SK-N-MC (cell line): ENCODE results near the gene NEK9.

Source experiments
- EZH2 ChIP-seq: fragments of 200-600 bp; sonication (generic); IDR thresholded peaks from one replicate; pipeline ENCODE4 v1.6.1; 2017; ENCODE audit warnings: antibody characterized with exemption
- FOXP2 ChIP-seq: optimal IDR thresholded peaks from 2 replicates; pipeline ENCODE3; 2011; ENCODE audit warnings: mild to moderate bottlenecking, moderate library complexity; ENCODE audit not compliant: insufficient read depth; ENCODE audit errors: extremely low read length, control extremely low read depth
- POLR2AphosphoS5 ChIP-seq: IDR thresholded peaks from 2 replicates; pipeline ENCODE4 v1.6.1; 2012; ENCODE audit warnings: mild to moderate bottlenecking, low read depth, low read length, borderline replicate concordance

DNA sequence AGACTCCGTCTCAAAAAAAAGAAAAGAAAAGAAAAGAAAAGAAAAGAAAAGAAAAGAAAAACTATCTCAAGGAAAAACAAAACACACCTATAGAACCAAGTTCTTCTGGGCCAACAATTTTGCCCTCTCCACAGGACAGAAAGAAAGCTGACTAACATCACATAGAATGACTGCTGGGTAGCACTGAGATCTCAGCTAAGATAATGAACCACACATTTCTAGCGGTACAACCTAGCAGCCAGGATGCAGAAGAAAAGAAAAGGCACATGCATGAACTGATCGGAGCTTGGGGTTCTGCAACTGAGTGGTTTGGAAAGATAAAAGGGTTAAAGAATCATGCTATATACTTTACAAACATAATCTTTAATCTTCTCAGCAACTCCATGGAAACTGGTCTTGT, 30.1 kb upstream of the NEK9 start:
- TF ChIP-seq POLR2AphosphoS5 (no peak), EZH2 (no peak), FOXP2 (no peak)
